GM12872 (cell line): ENCODE data around the gene CERS6.

Experiments used
- TF ChIP-seq, protein P1 (sequence below): IDR thresholded peaks from 3 replicates; pipeline ENCODE4 v1.5.1; 2011; ENCODE audit warnings: low read depth, mild to moderate bottlenecking, low read length, moderate library complexity; ENCODE audit not compliant: insufficient read depth

The CERS6 gene

GRCh38 chr2:168661863-168662256 is 205.8 kb downstream of the CERS6 start:
- TF ChIP-seq, protein P1, sequence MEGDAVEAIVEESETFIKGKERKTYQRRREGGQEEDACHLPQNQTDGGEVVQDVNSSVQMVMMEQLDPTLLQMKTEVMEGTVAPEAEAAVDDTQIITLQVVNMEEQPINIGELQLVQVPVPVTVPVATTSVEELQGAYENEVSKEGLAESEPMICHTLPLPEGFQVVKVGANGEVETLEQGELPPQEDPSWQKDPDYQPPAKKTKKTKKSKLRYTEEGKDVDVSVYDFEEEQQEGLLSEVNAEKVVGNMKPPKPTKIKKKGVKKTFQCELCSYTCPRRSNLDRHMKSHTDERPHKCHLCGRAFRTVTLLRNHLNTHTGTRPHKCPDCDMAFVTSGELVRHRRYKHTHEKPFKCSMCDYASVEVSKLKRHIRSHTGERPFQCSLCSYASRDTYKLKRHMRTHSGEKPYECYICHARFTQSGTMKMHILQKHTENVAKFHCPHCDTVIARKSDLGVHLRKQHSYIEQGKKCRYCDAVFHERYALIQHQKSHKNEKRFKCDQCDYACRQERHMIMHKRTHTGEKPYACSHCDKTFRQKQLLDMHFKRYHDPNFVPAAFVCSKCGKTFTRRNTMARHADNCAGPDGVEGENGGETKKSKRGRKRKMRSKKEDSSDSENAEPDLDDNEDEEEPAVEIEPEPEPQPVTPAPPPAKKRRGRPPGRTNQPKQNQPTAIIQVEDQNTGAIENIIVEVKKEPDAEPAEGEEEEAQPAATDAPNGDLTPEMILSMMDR, result no peak

DNA sequence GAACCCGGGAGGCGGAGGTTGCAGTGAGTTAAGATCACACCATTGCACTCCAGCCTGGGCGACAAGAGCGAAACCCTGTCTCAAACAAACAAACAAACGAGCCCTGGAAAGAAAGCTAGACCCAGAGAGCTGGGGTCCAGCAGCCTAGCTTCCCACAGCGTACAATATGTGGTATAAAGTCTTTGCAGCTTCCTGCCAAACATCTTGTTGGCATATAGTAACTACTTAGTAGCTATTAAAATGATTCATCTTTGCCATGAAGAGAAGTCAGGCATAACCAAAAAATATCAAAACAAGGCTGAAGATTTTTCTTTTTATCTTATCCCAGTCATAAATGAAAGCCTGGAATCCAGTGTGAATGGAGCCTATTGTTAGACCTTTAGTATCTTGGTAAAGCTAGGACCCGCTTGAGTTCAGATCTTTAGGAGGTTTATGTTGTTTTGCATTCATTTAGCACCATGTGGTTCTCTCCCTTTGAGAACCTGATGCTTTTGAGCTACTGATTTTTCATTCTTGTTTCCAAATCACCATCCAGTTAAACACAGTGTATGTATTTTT is 206.7 kb downstream of the CERS6 start:
- TF ChIP-seq, protein P1, result no peak

GRCh38 chr2:168663993-168664392 is 207.9 kb downstream of the CERS6 start:
- TF ChIP-seq, protein P1, result no peak

DNA sequence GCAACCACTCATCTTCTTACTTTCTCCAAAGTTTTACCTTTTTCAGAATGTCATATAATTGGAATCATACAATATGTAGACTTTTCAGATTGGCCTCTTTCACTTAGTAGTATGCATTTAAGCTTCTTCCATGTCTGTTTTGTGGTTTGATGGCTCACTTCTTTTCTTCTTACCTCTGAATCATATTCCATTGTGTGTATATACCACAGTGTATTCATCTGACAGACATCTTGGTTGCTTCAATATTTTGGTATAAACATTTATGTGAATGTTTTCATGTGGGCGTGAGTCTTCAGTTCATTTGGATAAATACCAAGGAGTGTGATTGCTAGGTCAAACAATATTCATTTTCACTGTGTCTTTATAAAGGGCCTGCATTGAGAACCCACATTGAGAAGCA is 210.3 kb downstream of the CERS6 start:
- TF ChIP-seq, protein P1, result no peak

GRCh38 chr2:168667156-168667555 is 211.1 kb downstream of the CERS6 start:
- TF ChIP-seq, protein P1, result no peak

DNA sequence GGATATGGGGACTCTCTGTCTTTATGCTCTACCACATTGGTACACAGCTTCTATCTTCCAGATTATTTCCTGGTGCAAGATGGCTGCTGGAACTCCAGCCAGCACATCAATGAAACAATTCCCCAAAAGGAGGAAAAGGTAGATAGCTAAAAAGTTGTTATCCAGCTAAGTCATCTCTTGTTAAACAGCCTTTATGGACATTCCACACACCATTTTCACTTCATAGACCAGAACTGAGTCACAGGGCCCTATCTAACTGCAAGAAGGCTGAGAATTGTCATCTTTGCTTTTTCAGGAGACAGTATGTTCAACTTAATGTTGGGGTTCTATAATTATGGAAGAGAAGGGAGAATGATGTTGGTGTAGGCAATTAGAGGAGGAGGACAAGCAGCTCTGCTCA is 213.1 kb downstream of the CERS6 start:
- TF ChIP-seq, protein P1, result no peak

- TF ChIP-seq, protein P1, result no peak
Observed at GRCh38 chr2:168670478-168670877, 214.4 kb downstream of the CERS6 start.
